Osteocyte (in vitro differentiated cells): ENCODE results near the gene PCBP2. TPM values are rescaled to one million over a fixed set of nuclear protein-coding genes. Genes with fewer than 3 reads are reported as not detected.
A peak's percentile ranks its signal among the peaks of the same experiment; 100 is the strongest.

Experiments used
- DNase-seq: peaks from one replicate; pipeline ENCODE4 v3.0.0; 2021; ENCODE audit warnings: mixed read lengths; ENCODE audit not compliant: unreplicated experiment; ENCODE audit errors: extremely low spot score
- H3K27ac Mint-ChIP-seq: one replicate; pipeline ENCODE4 v1.8.0; 2021; ENCODE audit warnings: mild to moderate bottlenecking, mixed read lengths; ENCODE audit not compliant: unreplicated experiment
- H3K27me3 Mint-ChIP-seq: one replicate; pipeline ENCODE4 v1.8.0; 2021; ENCODE audit warnings: mixed read lengths; ENCODE audit not compliant: unreplicated experiment
- H3K36me3 Mint-ChIP-seq: one replicate; pipeline ENCODE4 v1.8.0; 2021; ENCODE audit warnings: mixed read lengths; ENCODE audit not compliant: unreplicated experiment
- H3K4me1 Mint-ChIP-seq: one replicate; pipeline ENCODE4 v1.8.0; 2021; ENCODE audit warnings: mixed read lengths; ENCODE audit not compliant: unreplicated experiment
- H3K4me3 Mint-ChIP-seq: one replicate; pipeline ENCODE4 v1.8.0; 2021; ENCODE audit warnings: mild to moderate bottlenecking, moderate library complexity, mixed read lengths; ENCODE audit not compliant: unreplicated experiment
- H3K9me3 Mint-ChIP-seq: one replicate; pipeline ENCODE4 v1.8.0; 2021; ENCODE audit warnings: mixed read lengths; ENCODE audit not compliant: unreplicated experiment
- total RNA-seq: library from RNA; stranded (reverse); gene quantifications from 2 replicates; pipeline ENCODE4 v1.2.1, GENCODE V29; 2021
- TF ChIP-seq, protein P1 (sequence below): fragments of 200-600 bp; sonication (generic); IDR thresholded peaks from 2 replicates; pipeline ENCODE4 v1.5.0; 2021; ENCODE audit warnings: antibody characterized with exemption, mild to moderate bottlenecking, moderate library complexity

Gene PCBP2
- total RNA-seq, 1 donor from 2014 or later: 984 TPM

DNA sequence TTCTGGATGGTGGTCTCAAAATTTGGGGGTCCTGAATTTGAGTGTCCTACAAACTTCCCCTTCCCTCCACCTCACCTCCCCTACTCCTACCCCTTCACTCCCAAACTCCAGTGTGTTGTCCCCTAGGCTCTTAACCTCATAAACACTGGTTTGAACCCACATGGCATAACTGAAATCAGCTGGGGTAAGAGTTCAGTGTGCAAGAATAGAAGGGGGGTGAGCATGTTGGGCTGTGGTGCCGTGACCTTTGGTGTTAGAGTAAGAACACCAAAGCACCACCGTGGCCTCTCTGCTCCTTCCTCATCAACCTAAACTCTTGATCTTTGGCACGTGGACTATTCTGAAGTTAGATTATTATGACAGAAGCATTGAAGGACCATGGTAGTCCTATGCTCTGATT, 11.0 kb downstream of the PCBP2 start:
- Mint-ChIP-seq H3K4me1 (peaks cover 8% of the 10 kb centered on the region), H3K36me3 (peaks cover 80% of the 10 kb centered on the region), H3K9me3 (no peaks in the 10 kb centered on the region), H3K27ac (no peak overlapping the region), H3K27me3 (no peaks in the 10 kb centered on the region), H3K4me3 (no peak overlapping the region)
- no peak for DNase-seq
- TF ChIP-seq, protein P1, sequence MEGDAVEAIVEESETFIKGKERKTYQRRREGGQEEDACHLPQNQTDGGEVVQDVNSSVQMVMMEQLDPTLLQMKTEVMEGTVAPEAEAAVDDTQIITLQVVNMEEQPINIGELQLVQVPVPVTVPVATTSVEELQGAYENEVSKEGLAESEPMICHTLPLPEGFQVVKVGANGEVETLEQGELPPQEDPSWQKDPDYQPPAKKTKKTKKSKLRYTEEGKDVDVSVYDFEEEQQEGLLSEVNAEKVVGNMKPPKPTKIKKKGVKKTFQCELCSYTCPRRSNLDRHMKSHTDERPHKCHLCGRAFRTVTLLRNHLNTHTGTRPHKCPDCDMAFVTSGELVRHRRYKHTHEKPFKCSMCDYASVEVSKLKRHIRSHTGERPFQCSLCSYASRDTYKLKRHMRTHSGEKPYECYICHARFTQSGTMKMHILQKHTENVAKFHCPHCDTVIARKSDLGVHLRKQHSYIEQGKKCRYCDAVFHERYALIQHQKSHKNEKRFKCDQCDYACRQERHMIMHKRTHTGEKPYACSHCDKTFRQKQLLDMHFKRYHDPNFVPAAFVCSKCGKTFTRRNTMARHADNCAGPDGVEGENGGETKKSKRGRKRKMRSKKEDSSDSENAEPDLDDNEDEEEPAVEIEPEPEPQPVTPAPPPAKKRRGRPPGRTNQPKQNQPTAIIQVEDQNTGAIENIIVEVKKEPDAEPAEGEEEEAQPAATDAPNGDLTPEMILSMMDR: no peak

DNA sequence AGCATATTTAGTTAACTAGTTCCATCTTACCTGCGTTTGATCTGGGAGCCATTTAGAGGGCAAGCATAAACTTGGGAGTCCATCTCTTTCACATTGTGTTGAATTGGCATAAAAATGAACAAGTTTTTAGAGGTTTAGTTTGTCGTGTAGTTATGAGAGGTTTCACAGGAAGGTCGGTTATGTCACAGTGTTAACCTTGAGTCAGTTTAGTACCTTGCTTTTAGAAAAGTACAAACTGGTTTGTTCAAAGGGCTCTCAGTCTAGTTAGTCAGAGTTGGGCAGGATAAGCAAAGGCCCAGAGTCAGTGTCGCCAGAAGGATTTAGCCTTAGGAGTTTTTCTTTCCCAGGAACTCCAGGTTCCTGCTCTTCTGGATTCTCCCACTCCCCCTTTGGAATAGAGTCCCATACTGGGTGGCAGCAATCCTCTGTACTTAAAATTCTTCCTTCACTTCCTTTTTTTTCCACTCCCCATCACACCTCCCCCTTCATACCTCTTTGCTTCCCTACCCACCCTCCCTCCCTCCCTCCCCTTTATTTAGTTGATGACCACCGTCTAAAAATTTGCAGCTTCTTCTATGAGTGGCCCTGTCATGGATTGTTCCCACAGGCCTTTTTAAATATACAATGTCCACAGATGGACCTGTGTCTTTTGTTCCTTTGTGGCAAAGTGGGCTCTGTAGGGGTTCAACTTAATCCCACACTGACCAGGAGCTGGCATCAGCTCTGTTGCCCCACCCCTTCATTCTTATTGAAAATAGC, 12.1 kb downstream of the PCBP2 start:
- H3K9me3 Mint-ChIP-seq: no peaks in the 10 kb centered on the region
- H3K27ac Mint-ChIP-seq: peak overlapping the region; percentile 45
- peaks cover 81% of the 10 kb centered on the region for H3K36me3 Mint-ChIP-seq
- TF ChIP-seq, protein P1: no peak
- DNase-seq: no peak
- H3K4me1 Mint-ChIP-seq: peaks cover 8% of the 10 kb centered on the region
- H3K27me3 Mint-ChIP-seq: no peaks in the 10 kb centered on the region
- no peak overlapping the region for H3K4me3 Mint-ChIP-seq

DNA sequence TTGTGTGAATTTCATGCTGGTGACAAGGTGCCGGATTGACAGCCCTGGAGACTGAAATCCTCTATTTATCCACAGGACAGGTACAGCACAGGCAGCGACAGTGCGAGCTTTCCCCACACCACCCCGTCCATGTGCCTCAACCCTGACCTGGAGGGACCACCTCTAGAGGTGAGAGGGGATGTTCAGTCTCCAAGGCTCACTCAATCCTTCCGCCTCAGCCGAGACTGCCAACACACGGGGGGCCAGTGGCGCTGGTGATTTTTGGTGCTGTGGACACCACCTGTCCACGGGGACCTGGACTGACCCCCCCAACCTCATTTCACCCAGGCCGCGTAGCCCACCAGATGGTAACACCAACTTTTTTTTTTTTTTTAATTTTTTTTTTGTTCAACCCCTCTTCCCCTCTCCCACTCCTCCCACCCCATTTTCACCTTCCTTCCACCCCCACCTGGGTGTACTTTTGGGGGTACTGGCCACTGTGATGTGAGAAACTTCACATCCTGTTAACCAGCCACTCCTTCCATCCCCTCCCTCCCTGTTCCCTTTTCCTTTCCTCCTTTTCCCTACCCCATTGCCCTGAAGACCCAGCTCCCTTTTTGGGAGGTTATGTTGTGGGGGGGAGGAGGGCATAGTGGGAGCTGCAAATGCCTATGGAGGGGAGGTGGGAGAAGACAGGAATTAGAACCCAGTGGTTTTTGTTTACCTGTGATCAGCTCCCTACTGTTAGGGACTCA, 12.9 kb downstream of the PCBP2 start:
- no peak overlapping the region for H3K4me3 Mint-ChIP-seq
- H3K9me3 Mint-ChIP-seq: no peaks in the 10 kb centered on the region
- TF ChIP-seq, protein P1: no peak
- no peaks in the 10 kb centered on the region for H3K27me3 Mint-ChIP-seq
- H3K4me1 Mint-ChIP-seq: peaks cover 6% of the 10 kb centered on the region
- no peak overlapping the region for H3K27ac Mint-ChIP-seq
- DNase-seq: no peak
- peaks cover 74% of the 10 kb centered on the region for H3K36me3 Mint-ChIP-seq

DNA sequence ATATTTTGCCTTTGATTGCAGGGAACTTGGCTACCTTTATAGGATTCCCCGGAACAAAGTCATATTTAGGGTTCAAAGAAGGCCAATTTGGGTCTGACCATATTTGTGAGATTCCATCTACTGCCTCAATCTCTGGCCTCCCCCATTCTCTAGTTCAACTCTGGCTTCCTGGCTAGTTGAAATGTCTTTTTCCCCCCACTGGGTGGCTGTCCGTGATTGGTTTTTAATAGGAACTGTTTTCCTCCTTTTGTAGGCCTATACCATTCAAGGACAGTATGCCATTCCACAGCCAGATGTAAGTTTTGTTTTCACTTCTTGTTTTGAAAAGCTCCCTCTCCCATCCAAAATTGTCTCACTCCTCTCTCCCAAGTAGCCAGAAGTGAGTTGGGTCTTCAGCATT, 13.8 kb downstream of the PCBP2 start:
- TF ChIP-seq, protein P1: no peak
- peaks cover 69% of the 10 kb centered on the region for H3K36me3 Mint-ChIP-seq
- no peak for DNase-seq
- H3K9me3 Mint-ChIP-seq: no peaks in the 10 kb centered on the region
- H3K27ac Mint-ChIP-seq: no peak overlapping the region
- no peak overlapping the region for H3K4me3 Mint-ChIP-seq
- H3K4me1 Mint-ChIP-seq: peaks cover 4% of the 10 kb centered on the region
- no peaks in the 10 kb centered on the region for H3K27me3 Mint-ChIP-seq

DNA sequence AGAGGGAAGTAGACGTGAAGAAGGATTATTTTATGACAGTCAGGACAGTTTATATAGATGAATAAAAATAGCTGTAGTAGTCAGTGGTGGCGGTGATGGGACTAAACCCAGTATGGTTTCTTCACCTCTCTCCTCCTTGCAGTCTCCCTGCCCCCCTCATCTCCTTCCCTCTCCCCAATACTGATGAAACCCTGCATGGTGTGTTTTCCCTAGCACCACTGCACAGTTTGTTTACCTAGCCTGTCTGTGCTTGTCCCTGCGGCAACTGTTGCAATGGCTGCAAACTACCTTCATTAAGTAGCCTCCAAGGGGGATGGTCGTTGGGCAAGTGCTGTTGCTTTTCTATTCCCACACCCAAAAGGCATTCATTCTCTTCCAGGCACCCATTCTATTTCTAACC, 14.7 kb downstream of the PCBP2 start:
- Mint-ChIP-seq H3K36me3 (peaks cover 67% of the 10 kb centered on the region), H3K4me3 (no peak overlapping the region), H3K4me1 (peaks cover 5% of the 10 kb centered on the region), H3K27me3 (no peaks in the 10 kb centered on the region), H3K9me3 (no peaks in the 10 kb centered on the region), H3K27ac (peak overlapping the region; percentile 45)
- TF ChIP-seq, protein P1: no peak
- DNase-seq: no peak
